Loucy (cell line): Measurements from ENCODE around the gene RETREG3.

Experiments
- EZH2phosphoT487 ChIP-seq: fragments of 200-600 bp; IDR thresholded peaks from 2 replicates; pipeline ENCODE4 v1.6.1; 2018; ENCODE audit warnings: antibody characterized with exemption, mild to moderate bottlenecking, moderate library complexity, borderline replicate concordance
- TF ChIP-seq, protein P1 (sequence below): fragments of 200-600 bp; sonication (generic); conservative IDR thresholded peaks from 2 replicates; pipeline ENCODE4 v1.5.1; 2014; ENCODE audit warnings: mild to moderate bottlenecking, antibody characterized with exemption, low read length

DNA sequence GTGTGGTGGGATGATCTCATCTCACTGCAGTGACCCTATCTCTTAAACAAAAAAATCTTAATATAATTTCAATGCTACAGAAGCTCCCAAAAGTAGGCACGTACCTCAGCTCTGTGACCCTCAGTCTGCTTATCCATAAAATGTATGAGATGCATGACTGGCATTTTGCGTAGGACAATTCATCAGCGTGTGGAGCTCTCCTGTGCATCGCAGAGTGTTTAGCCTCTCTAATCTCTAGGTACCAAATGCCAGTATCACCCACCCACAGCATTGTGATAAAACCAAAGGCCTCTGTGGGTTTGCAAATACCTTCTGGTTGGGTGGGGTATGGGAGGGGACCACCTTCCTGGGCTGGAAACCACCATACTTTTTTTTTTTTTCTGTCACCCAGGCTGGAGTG is 30.9 kb upstream of the RETREG3 start:
- TF ChIP-seq, protein P1, sequence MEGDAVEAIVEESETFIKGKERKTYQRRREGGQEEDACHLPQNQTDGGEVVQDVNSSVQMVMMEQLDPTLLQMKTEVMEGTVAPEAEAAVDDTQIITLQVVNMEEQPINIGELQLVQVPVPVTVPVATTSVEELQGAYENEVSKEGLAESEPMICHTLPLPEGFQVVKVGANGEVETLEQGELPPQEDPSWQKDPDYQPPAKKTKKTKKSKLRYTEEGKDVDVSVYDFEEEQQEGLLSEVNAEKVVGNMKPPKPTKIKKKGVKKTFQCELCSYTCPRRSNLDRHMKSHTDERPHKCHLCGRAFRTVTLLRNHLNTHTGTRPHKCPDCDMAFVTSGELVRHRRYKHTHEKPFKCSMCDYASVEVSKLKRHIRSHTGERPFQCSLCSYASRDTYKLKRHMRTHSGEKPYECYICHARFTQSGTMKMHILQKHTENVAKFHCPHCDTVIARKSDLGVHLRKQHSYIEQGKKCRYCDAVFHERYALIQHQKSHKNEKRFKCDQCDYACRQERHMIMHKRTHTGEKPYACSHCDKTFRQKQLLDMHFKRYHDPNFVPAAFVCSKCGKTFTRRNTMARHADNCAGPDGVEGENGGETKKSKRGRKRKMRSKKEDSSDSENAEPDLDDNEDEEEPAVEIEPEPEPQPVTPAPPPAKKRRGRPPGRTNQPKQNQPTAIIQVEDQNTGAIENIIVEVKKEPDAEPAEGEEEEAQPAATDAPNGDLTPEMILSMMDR: no peak
- TF ChIP-seq EZH2phosphoT487: no peak
